ENCODE measurements around the gene GPANK1.

DNA sequence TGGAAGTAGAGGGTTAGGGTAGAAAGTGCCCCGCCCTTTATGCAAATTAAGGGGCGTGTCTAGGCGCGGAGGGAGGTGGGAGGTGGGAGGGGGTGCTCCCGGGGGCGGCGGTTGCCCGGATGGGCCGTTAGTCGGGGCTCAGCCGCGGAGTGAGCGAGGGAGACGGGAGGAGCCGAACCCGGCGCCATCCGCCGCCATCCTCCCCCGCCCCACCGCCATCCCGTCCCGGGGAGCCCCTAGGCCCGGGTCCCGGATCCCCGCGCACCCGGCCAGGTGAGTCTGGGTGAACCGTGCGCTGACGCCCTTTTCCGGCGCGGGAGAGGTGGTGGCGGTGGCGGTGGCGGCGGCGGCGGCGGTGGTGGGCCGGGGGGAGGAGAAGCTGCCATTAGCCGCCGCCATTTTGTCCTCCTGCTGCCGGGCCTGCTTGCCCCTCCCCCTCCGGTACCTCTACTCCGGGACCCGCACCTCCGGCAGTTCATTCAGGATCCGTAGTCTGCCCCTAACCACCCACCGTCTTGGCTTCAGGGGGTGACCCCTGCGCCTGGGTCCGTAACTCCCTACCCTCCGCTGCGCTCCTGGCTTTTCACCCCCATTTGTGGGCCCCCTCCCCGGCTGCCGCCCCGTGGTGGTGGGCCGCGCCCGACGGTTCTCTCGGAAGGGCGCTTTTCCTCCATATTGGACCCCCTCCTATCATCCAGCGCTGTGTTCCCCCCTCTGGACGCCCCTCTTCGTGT is 44.0 kb downstream of the GPANK1 start, which contains the start of gene PRRC2A:
- TF ChIP-seq E2F4 (CRISPR knock-in tag; IDR thresholded peaks at IDR 0.05; ENCODE audit: borderline replicate concordance, low read depth) (peak; percentile 35; the same call in 1 of the 2 replicates), NR1H2 (CRISPR knock-in tag; IDR thresholded peaks at IDR 0.05) (no peak)

All from WTC11 (cell line).